H1 (cell line): Measurements from ENCODE around the gene PEAK1. TPM values are rescaled to one million over a fixed set of nuclear protein-coding genes. Genes with fewer than 3 reads are reported as not detected.
"Not testable (repeated sequence)": the region's sequence is repeated elsewhere in the genome, so short reads cannot be mapped to it uniquely, and the experiment has no call there.

Experiments used
- CTCF ChIA-PET: fragments of 300-600 bp; sonication (Branson Sonifier 250); formaldehyde crosslinking; loops from one replicate; lab custom pipeline; 2021; ENCODE audit not compliant: partially characterized antibody; lab: Charles Lee
- POLR2A ChIA-PET: fragments of 300-600 bp; sonication (Branson Sonifier 250); formaldehyde crosslinking; loops from one replicate; lab custom pipeline; 2021; ENCODE audit warnings: inconsistent platforms; ENCODE audit not compliant: partially characterized antibody; lab: Charles Lee
- DNase-seq, 2 experiments: peaks; one replicate each; pipeline versions ENCODE4 v3.0.0 to v3.0.0-alpha.2; 2010 to 2022; ENCODE audit warnings: low spot score in 2 of 2, low read depth in 1 of 2, mixed read lengths in 1 of 2
- FAIRE-seq: peaks from 2 replicates; lab custom pipeline; 2011; peaks lifted over from hg19 to GRCh38; lab: Jason Lieb, UNC
- H2AFZ ChIP-seq: 2 replicates; pipeline ENCODE4 v1.8.1; 2012; ENCODE audit warnings: low read length, inconsistent platforms
- H2AK5ac ChIP-seq: 2 replicates; pipeline ENCODE4 v1.6.1; 2013; ENCODE audit warnings: low read depth, low read length
- H2BK120ac ChIP-seq: replicated peaks from 2 replicates; pipeline ENCODE3; 2013; ENCODE audit warnings: low read depth, low read length, inconsistent platforms
- H2BK12ac ChIP-seq: 2 replicates; pipeline ENCODE4 v1.6.1; 2013; ENCODE audit warnings: low read depth, low read length
- H2BK15ac ChIP-seq: 2 replicates; pipeline ENCODE4 v1.6.1; 2013; ENCODE audit warnings: low read length
- H2BK20ac ChIP-seq: 2 replicates; pipeline ENCODE4 v1.6.1; 2013; ENCODE audit warnings: low read length
- H2BK5ac ChIP-seq: 2 replicates; pipeline ENCODE4 v1.6.1; 2013; ENCODE audit warnings: low read depth, low read length
- H3K14ac ChIP-seq: 2 replicates; pipeline ENCODE4 v1.6.1; 2013; ENCODE audit warnings: inconsistent platforms; ENCODE audit not compliant: insufficient read length
- H3K18ac ChIP-seq: 2 replicates; pipeline ENCODE4 v1.6.1; 2013; ENCODE audit warnings: low read length; ENCODE audit errors: extremely low read depth
- H3K23ac ChIP-seq: 2 replicates; pipeline ENCODE4 v1.6.1; 2013; ENCODE audit warnings: inconsistent platforms; ENCODE audit not compliant: insufficient read length
- H3K23me2 ChIP-seq: 2 replicates; pipeline ENCODE4 v1.6.1; 2013; ENCODE audit warnings: low read depth, low read length
- H3K27ac ChIP-seq: 2 replicates; pipeline ENCODE4 v1.6.1; 2011; ENCODE audit warnings: low read depth, low read length, inconsistent platforms
- H3K27me3 ChIP-seq, 4 experiments: replicated peaks in 1 of 4; 1 replicate in 1 of 4; 2 replicates in 3 of 4; pipeline versions ENCODE4 v1.6.1 to v1.8.1; 2011 to 2013; ENCODE audit warnings: low read length in 3 of 4, mild to moderate bottlenecking in 3 of 4, inconsistent platforms in 2 of 4, mixed read lengths in 2 of 4, moderate library complexity in 1 of 4; ENCODE audit not compliant: control insufficient read depth in 3 of 4, insufficient read depth in 3 of 4; ENCODE audit errors: extremely low read depth in 1 of 4
- H3K36me3 ChIP-seq, 4 experiments: 2 replicates each; pipeline versions ENCODE4 v1.6.1 to v1.8.1; 2011 to 2013; ENCODE audit warnings: mild to moderate bottlenecking in 4 of 4, low read length in 3 of 4, moderate library complexity in 2 of 4, control low read depth in 1 of 4, inconsistent platforms in 1 of 4; ENCODE audit not compliant: insufficient read depth in 4 of 4, control insufficient read depth in 2 of 4
- H3K4ac ChIP-seq: replicated peaks from 2 replicates; pipeline ENCODE3; 2013; ENCODE audit warnings: low read length, low read depth, mixed read lengths, inconsistent platforms; ENCODE audit not compliant: insufficient read length
- H3K4me1 ChIP-seq, 4 experiments: replicated peaks in 1 of 4; 1 replicate in 1 of 4; 2 replicates in 3 of 4; pipeline versions ENCODE4 v1.6.1 to v1.8.1; 2011 to 2013; ENCODE audit warnings: low read length in 3 of 4, inconsistent platforms in 2 of 4, mixed read lengths in 1 of 4; ENCODE audit not compliant: insufficient read depth in 4 of 4, control insufficient read depth in 3 of 4
- H3K4me2 ChIP-seq, 2 experiments: 2 replicates each; pipeline versions ENCODE4 v1.6.1 to v1.8.1; 2011 to 2013; ENCODE audit warnings: low read depth in 2 of 2, low read length in 2 of 2, control low read depth in 1 of 2, inconsistent platforms in 1 of 2, mild to moderate bottlenecking in 1 of 2; ENCODE audit not compliant: insufficient read depth in 1 of 2
- H3K4me3 ChIP-seq, 4 experiments: fragments of 200-600, 300-600 bp in 1 of 4; sonication (generic), shearing (Covaris generic), sonication (Bioruptor Twin) in 1 of 4; 2 replicates each; pipeline versions ENCODE4 v1.5.1 to v1.8.1; 2011 to 2016; ENCODE audit warnings: low read length in 4 of 4, low read depth in 3 of 4, control low read depth in 2 of 4, inconsistent platforms in 2 of 4, mild to moderate bottlenecking in 2 of 4, mixed read lengths in 1 of 4, moderate library complexity in 1 of 4; ENCODE audit not compliant: insufficient read depth in 2 of 4; ENCODE audit errors: extremely low read depth in 1 of 4
- H3K56ac ChIP-seq: replicated peaks from 2 replicates; pipeline ENCODE3; 2013; ENCODE audit warnings: low read depth, mild to moderate bottlenecking, mixed read lengths, low read length, inconsistent platforms; ENCODE audit not compliant: insufficient read length
- H3K79me1 ChIP-seq: 2 replicates; pipeline ENCODE4 v1.6.1; 2013; ENCODE audit warnings: low read depth, low read length, control low read depth
- H3K79me2 ChIP-seq, 2 experiments: 2 replicates each; pipeline versions ENCODE4 v1.6.1 to v1.8.1; 2012 to 2013; ENCODE audit warnings: low read length in 2 of 2, mild to moderate bottlenecking in 2 of 2, inconsistent platforms in 1 of 2; ENCODE audit not compliant: insufficient read depth in 2 of 2, control insufficient read depth in 1 of 2
- H3K9ac ChIP-seq, 4 experiments: replicated peaks in 1 of 4; 1 replicate in 1 of 4; 2 replicates in 3 of 4; pipeline versions ENCODE4 v1.6.1 to v1.8.1; 2011 to 2013; ENCODE audit warnings: low read depth in 3 of 4, low read length in 3 of 4, control low read depth in 2 of 4, mild to moderate bottlenecking in 2 of 4, moderate library complexity in 2 of 4, inconsistent platforms in 1 of 4; ENCODE audit errors: extremely low read depth in 1 of 4
- H3K9me3 ChIP-seq, 2 experiments: 2 replicates each; pipeline versions ENCODE4 v1.6.1 to v1.8.1; 2012 to 2013; ENCODE audit warnings: mild to moderate bottlenecking in 2 of 2, moderate library complexity in 2 of 2, control low read depth in 1 of 2, inconsistent platforms in 1 of 2, low read depth in 1 of 2, low read length in 1 of 2, mixed read lengths in 1 of 2; ENCODE audit not compliant: insufficient read depth in 2 of 2
- H4K20me1 ChIP-seq, 2 experiments: replicated peaks in 1 of 2; 2 replicates each; pipeline versions ENCODE3 to v1.8.1; 2011 to 2013; ENCODE audit warnings: inconsistent platforms in 2 of 2, low read length in 2 of 2, mild to moderate bottlenecking in 1 of 2; ENCODE audit not compliant: insufficient read depth in 2 of 2, control insufficient read depth in 1 of 2
- H4K5ac ChIP-seq: 2 replicates; pipeline ENCODE4 v1.6.1; 2013; ENCODE audit warnings: low read length, low read depth, mixed read lengths, inconsistent platforms; ENCODE audit not compliant: insufficient read length
- H4K8ac ChIP-seq: 2 replicates; pipeline ENCODE4 v1.8.0; 2013; ENCODE audit warnings: mild to moderate bottlenecking, moderate library complexity, low read length, inconsistent platforms; ENCODE audit not compliant: insufficient read depth; ENCODE audit errors: extremely low read depth
- H4K91ac ChIP-seq: replicated peaks from 2 replicates; pipeline ENCODE3; 2013; ENCODE audit warnings: low read length, mixed read lengths, inconsistent platforms; ENCODE audit not compliant: insufficient read length
- WGBS, 2 experiments: shearing (Covaris generic) in 1 of 2; methylation state at CpG; one replicate each; pipeline versions ENCODE4 v1.1.6 to v1.1.7; 2013 to 2015; ENCODE audit warnings: low lambda C conversion rate in 2 of 2, mixed read lengths in 2 of 2, inconsistent platforms in 1 of 2, low coverage in 1 of 2, missing lambda C conversion rate in 1 of 2; ENCODE audit not compliant: insufficient replicate concordance in 2 of 2, insufficient coverage in 1 of 2, insufficient read length in 1 of 2; ENCODE audit errors: extremely low coverage in 1 of 2, missing lambda C conversion rate in 1 of 2; 5-methylcytosine and 5-hydroxymethylcytosine counted together
- polyA plus RNA-seq, 7 experiments: library from polyadenylated mRNA; depleted of rRNA in 3 of 7; stranded (reverse) in 5 of 7; unstranded in 2 of 7; fragments of >200 nt in 5 of 7; fragments of 200-250 nt in 2 of 7; gene quantifications; 1 replicate in 5 of 7; 2 replicates in 1 of 7; 4 replicates in 1 of 7; pipeline versions ENCODE4 v1.2.1 to v1.2.3, GENCODE V29; 2011 to 2013; ENCODE audit warnings: missing spikeins in 2 of 7, mixed read lengths in 2 of 7
- total RNA-seq: library from RNA; stranded (reverse); fragmentation: NEBNext Ultra II Directional; extraction: Animal tissue kit (Norgen Biotek cat#: 25700); gene quantifications from 2 replicates; pipeline ENCODE4 v1.2.1, GENCODE V29; 2021

PEAK1 gene
- total and polyA plus RNA-seq, 2 of the 8 experiments (the other 6 are each of a cell fraction or from before 2014, with no cell fraction given) = 8.8 to 44.8 TPM

DNA sequence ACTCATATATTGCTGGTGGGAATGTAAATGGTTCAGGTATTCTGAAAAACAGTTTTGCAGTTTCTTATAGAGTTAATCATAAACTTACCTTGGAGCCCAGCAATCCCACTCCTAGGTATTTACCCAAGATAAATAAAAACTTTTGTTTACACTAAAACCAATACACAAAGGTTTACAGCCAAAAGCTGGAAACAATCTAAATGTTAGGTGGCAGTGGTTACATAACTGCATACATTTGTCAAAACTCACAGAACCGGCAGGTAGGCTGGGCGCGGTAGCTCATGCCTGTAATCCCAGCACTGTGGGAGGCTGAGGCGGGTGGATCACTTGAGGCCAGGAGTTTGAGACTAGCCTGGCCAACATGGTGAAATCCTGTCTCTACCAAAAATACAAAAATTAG, 235.6 kb downstream of the PEAK1 start:
- not testable (repeated sequence) for H3K18ac ChIP-seq, H3K36me3 ChIP-seq, H3K79me1 ChIP-seq, H3K4me2 ChIP-seq, H3K4me3 ChIP-seq, H4K5ac ChIP-seq, DNase-seq, H3K4ac ChIP-seq, H3K14ac ChIP-seq, H3K23ac ChIP-seq, H3K23me2 ChIP-seq, H3K27me3 ChIP-seq, FAIRE-seq, H3K79me2 ChIP-seq, H2BK15ac ChIP-seq, H4K20me1 ChIP-seq, H2BK120ac ChIP-seq, H2AFZ ChIP-seq, H3K4me1 ChIP-seq, H3K9me3 ChIP-seq, H2BK20ac ChIP-seq, H3K56ac ChIP-seq, H4K91ac ChIP-seq, H2BK12ac ChIP-seq, H3K9ac ChIP-seq, H2AK5ac ChIP-seq, H3K27ac ChIP-seq, H4K8ac ChIP-seq, H2BK5ac ChIP-seq
- 92% methylated on average over 4 of the region's 4 CpGs; no CpG with 5 or more reads in 1 of the 2 experiments for WGBS, 2 experiments
- CTCF ChIA-PET = interaction anchor here (2.6 to 11.0 kb wide), 4 partner anchors 76 to 357 kb away, joined by 11 to 156 read pairs (median 32); no protein-coding TSS in a partner anchor
- POLR2A ChIA-PET = interaction anchor here (0.6 kb wide), 1 partner anchor 16 kb away, joined by 3 read pairs; no protein-coding TSS in a partner anchor
